ENCODE results near the gene ZBTB38.
A peak's percentile ranks its signal among the peaks of the same experiment; 100 is the strongest.

Gene ZBTB38

DNA sequence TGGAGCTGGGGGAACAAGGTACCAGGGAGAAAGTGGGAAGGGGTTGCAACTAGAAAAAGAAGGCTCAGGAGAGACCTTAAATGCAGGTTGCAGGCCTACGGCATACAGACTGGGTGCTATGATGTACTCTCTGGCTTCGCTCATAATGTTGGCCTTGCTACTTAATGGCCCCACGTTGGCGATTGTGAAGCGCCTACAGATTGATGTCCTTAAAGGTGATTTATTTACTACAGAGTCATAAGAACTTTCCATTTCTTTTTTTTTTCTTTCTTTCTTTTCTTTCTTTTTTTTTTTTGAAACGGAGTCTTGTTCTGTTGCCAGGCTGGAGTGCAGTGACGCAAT is 25.4 kb downstream of the ZBTB38 start:
- TF ChIP-seq, protein P1, sequence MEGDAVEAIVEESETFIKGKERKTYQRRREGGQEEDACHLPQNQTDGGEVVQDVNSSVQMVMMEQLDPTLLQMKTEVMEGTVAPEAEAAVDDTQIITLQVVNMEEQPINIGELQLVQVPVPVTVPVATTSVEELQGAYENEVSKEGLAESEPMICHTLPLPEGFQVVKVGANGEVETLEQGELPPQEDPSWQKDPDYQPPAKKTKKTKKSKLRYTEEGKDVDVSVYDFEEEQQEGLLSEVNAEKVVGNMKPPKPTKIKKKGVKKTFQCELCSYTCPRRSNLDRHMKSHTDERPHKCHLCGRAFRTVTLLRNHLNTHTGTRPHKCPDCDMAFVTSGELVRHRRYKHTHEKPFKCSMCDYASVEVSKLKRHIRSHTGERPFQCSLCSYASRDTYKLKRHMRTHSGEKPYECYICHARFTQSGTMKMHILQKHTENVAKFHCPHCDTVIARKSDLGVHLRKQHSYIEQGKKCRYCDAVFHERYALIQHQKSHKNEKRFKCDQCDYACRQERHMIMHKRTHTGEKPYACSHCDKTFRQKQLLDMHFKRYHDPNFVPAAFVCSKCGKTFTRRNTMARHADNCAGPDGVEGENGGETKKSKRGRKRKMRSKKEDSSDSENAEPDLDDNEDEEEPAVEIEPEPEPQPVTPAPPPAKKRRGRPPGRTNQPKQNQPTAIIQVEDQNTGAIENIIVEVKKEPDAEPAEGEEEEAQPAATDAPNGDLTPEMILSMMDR (IDR thresholded peaks at IDR 0.05; ENCODE audit: insufficient read depth, low read depth, low read length, missing control alignments): no peak
- no peak overlapping the region for H3K4me3 ChIP-seq (ENCODE audit: low read depth, low read length)
- no peak for DNase-seq (ENCODE audit: low read depth)

DNA sequence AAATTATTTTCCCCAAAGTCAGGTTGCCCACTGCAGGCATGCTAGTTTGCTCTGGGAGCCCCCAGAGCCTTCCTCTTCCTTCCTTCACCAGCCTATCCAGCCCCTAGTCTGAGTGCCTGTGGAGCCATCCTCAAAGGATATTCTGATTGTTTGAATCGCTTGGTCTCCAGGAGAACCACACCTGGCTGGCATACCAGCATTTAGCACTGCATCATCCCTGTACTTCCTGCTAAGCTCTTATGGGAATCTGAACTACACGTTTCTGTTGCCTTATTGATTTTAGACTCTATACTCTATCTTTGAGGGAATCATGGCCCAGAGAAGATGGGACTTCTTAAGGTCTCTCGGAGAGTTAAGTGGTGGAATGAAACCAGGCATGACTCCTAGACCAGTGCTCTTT is 26.3 kb downstream of the ZBTB38 start:
- TF ChIP-seq, protein P1 (IDR thresholded peaks at IDR 0.05; ENCODE audit: insufficient read depth, low read depth, low read length, missing control alignments): no peak
- DNase-seq (ENCODE audit: low read depth): no peak
- no peak overlapping the region for H3K4me3 ChIP-seq (ENCODE audit: low read depth, low read length)

- no peak overlapping the region for H3K4me3 ChIP-seq (ENCODE audit: low read depth, low read length)
- TF ChIP-seq, protein P1 (IDR thresholded peaks at IDR 0.05; ENCODE audit: insufficient read depth, low read depth, low read length, missing control alignments): no peak
- no peak for DNase-seq (ENCODE audit: low read depth)
These were observed 26.8 kb downstream of the ZBTB38 start for GRCh38 chr3:141395005-141395589.

DNA sequence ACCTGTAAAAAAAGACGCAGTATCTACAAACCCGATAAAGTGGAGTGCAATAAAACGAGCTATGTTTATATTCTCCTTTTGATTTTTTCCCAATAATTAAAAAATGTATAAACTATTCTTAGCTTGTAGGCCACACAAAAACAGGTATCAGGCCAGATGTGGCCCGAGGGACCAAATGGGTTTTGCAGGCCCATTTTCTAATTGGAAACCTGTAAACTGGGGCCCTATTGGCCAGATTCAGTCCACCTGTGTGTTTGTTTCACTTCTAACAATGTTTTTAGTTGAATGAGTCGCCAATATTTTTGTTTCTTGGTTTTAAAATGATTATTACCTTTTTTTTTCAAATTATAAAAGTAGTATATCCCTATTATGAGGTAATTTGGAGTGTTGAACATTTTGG is 29.7 kb downstream of the ZBTB38 start:
- TF ChIP-seq, protein P1 (IDR thresholded peaks at IDR 0.05; ENCODE audit: insufficient read depth, low read depth, low read length, missing control alignments): no peak
- no peak for DNase-seq (ENCODE audit: low read depth)
- peak overlapping the region; percentile 97; the same call in 1 of the 2 replicates for H3K4me3 ChIP-seq (ENCODE audit: low read depth, low read length)

DNA sequence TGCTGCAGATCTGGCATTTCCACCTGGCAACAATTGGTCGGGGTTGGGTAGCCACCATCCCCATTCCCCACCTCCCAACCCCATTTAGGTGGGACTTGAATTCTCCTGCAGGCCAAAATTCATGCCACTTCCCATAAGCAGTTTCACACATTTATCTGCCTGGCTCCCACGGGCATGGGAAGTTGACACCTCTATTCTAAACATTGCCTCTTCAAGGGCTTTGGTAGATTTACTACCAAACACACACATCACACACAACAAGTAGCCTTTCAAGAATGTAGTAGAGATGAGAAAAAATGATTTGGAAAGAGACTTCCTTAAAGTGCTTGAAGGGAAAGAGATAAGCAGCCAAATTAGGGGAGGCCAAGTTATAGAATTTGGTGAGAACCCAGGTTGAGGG is 30.9 kb downstream of the ZBTB38 start:
- DNase-seq (ENCODE audit: low read depth): peak; percentile 63
- TF ChIP-seq, protein P1 (IDR thresholded peaks at IDR 0.05; ENCODE audit: insufficient read depth, low read depth, low read length, missing control alignments): no peak
- H3K4me3 ChIP-seq (ENCODE audit: low read depth, low read length): peak overlapping the region; percentile 97

GRCh38 chr3:141400073-141400971 is 32.0 kb downstream of the ZBTB38 start:
- peak overlapping the region; percentile 97 for H3K4me3 ChIP-seq (ENCODE audit: low read depth, low read length)
- DNase-seq (ENCODE audit: low read depth): peak; percentile 46
- TF ChIP-seq, protein P1 (IDR thresholded peaks at IDR 0.05; ENCODE audit: insufficient read depth, low read depth, low read length, missing control alignments): no peak
